Measurements from ENCODE around the gene MYCBP2.

- TF ChIP-seq CTCF (IDR thresholded peaks at IDR 0.05) (no peak), POLR2A (IDR thresholded peaks at IDR 0.05) (no peak), EP300 (IDR thresholded peaks at IDR 0.05) (no peak)
Observed at GRCh38 chr13:77328819-77329132, 1.9 kb upstream of the MYCBP2 start.
